GM19099 (cell line): ENCODE results near the gene GPRC5C.

Source experiments
- POLR2A ChIP-seq: IDR thresholded peaks from 3 replicates; pipeline ENCODE4 v1.6.1; 2011; ENCODE audit warnings: low read depth; ENCODE audit not compliant: insufficient read length; ENCODE audit errors: extremely low read depth

Gene GPRC5C

DNA sequence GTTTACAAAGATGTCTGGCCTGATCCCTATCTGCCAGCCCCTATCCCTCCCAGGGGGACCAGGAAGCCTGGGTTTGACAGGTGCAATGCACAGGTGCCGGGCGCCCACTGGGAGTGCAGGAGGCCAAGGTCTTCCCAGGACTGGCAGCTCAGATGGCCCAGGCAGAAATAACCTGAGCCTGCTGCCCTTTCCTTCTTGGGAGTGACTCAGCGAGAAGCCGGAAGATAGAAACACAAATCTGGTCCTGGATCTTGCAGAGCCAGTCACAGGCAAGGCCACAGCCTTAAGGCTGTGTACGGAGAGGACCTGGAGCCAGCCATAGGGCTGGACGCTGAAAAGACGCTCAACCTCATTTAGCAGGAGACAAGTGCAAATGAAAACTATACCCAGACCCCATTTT is 36.9 kb upstream of the GPRC5C start:
- no peak for TF ChIP-seq POLR2A

DNA sequence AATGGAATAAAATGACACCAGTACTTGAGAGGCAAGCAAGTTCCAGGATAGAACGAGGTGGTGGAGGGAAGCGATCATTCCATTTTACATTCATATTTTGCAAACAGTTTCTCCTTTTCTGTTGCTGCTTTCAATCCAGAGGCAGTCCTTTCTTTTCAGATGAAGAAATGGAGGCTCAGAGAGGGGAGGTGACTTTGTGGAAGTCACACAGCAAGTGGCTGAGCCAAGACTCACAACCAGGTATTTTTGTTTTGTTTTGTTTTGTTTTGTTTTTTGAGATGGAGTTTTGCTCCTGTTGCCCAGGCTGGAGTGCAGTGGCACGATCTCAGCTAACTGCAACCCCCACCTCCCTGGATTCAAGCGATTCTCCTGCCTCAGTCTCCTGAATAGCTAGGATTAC is 35.3 kb upstream of the GPRC5C start:
- TF ChIP-seq POLR2A = no peak

DNA sequence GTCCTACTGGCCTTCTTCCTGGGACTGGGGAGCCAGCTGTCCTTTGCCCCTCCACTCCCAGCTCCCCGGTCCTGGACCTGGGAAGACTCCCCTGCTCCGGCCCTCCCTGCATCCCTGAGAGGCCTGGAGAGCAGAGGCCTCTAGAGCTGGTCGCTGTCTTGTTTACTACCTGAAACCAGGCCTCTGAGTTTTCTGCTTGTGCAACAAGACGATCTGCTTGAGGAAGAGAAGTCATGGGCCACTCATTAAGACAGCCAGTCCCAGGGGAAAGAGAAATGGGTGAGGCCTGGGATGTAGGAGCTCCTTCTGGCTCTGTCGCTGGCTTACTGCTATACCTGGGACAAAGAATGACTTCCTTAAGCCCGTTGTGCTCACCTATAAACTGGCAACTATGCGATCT is 29.8 kb upstream of the GPRC5C start:
- no peak for TF ChIP-seq POLR2A

DNA sequence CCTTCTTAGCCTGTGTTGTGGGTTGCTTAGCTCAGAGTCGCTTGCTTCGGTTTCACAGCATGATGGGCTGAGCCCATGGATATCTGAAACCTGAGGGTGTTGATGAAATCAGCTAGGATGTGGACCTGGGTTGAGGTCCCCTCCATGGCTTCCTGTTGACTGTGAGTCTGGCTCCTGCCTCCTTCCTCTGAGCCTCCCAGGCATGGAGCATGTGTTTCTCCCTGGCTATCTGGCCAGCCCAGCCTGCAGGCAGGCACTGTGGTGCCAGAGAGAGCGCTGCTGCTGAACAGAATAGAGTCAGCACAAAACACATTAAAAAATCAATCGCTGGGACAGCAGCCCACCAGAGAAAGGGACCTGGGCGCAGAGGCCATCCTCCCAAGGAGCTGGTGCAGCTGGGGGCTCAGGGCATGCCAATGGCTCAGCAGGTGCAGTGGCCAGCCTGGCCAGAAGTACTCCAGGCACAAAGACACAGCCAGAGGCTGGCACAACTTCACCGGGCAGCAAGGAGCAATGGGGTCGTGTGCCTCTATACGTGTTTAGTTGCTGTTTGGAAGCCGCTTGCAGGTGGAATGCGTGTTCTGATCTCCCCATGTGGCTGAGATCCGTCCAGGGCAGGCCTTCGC is 28.3 kb upstream of the GPRC5C start:
- TF ChIP-seq POLR2A = no peak

DNA sequence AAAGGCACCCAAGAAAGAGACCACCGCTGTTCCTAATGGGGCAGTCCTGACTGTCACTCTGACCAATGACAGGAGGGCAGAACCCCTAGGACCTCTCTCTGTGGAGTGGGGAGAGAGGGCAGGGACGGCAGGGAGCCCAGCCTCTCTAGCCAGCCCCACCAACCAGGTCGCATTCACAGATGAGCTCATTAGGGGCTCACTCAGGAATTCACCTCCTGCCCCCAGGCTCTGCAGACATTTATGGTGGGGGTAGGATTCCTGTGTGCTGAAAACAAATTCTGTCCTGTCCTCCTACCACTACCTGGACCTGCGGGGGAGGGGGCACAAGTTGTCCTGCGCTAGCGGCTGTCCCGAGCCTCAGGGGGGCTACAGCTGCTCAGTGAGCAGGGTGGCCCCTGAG is 27.7 kb upstream of the GPRC5C start:
- TF ChIP-seq POLR2A = no peak

DNA sequence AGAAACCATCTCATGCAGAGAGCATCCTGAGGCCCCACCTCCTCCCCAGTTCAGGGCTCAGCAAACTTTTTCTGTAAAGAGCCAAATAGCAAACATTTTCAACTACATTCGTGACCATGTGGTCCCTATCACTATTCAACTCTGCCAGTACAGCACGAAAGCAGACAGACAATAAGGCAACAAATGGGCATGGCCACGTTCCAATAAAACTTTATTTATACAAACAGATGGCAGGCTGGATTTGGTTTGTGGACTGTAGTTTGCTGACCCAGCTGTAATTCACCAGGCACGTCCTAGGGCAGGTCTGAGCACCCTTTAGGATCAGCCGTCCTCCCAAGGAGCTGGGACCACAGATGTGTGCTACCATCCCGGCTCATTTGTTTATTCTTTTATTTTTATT is 27.1 kb upstream of the GPRC5C start:
- no peak for TF ChIP-seq POLR2A

DNA sequence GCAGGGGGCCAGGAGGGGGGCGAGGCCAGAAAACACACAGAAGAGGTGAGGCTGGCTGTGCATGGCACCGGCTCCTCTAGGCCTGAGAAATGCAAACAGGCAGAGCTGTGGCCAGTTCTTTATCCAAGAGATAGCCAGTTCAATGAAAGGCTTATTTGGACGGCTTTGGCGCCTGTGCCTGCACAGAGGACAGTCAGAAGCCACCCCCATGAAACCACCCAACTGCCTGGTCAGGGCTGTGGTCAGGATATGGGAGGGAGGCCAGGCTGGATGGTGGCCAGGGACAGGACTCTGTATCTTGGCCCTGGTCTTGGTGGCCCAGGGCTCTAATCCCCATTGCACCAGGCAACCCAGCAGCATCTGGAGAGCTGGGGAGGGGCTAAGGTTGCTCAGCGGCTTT is 24.5 kb upstream of the GPRC5C start:
- TF ChIP-seq POLR2A = no peak

DNA sequence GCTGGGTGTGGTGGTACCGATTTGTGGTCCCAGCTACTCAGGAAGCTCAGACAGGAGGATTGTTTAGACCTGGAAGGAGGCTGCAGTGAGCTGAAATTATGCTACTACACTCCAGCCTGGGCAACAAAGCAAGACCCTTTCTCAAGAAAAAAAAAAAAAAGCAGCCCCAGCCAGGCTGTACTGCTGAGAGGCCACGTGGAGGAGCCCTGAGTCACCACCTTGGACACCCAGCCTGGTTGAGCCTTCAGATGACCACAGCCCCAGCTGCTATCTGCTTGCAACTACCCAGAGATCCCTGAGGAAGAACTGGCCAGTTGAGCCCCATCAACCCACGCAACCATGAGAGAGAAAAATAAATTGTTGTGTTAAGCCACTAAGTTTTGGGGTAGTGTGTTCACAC is 23.6 kb upstream of the GPRC5C start:
- no peak for TF ChIP-seq POLR2A

DNA sequence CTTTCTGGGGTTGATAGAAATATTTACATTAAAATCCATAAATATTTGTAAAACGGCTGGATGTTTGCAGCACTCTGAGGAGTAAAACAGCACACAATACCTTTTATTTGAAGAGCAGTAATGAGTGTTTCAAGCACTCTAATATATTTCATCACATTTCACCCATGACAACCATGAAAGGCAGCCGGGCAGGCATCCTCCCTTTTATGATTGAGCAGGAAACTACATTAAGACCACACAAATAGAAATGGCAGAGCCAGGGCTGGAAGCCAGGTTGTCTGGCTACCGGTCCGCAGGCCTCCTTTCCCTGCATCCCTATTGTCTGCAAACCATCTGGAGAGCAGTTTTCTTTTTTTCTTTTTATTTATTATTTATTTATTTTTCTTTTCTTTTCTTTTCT is 23.1 kb upstream of the GPRC5C start:
- no peak for TF ChIP-seq POLR2A

DNA sequence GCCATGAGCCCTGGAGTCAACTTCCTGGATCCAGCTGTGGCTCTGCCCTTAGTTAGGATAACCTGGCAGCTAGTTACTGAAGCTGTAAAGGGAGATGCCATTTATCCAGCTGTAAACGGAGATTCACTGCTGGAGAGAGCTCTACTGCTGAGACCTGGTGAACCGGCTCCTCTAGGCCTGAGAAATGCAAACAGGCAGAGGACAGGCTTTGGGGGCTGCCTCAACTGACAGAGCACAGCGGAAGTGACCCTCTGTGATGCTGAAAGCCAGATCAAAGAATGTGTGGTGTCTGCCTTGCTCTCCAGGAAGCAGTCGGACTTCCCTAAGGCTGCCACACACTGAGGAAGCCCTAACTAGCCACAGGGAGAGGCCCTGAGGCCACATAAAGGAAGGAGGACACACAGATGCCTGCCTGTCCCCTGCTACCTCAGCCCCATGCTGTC is 21.9 kb upstream of the GPRC5C start:
- TF ChIP-seq POLR2A = no peak

DNA sequence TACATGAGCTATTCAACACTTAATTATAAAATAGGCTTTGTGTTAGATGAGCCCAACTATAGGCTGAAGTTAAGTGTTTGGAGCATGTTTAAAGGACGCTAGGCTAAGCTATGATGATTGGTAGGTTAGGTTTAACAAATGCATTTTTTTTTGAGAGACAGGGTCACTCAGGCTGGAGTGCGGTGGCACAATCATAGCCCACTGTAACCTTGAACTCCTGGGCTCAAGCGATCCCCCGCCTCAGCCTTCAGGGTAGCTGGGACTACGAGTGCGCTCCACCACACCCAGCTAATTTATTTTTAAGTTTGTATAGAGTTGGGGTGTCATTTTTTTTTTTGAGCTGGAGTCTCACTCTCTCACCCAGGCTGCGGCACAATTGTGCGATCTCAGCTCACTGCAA is 19.3 kb upstream of the GPRC5C start:
- TF ChIP-seq POLR2A = no peak

DNA sequence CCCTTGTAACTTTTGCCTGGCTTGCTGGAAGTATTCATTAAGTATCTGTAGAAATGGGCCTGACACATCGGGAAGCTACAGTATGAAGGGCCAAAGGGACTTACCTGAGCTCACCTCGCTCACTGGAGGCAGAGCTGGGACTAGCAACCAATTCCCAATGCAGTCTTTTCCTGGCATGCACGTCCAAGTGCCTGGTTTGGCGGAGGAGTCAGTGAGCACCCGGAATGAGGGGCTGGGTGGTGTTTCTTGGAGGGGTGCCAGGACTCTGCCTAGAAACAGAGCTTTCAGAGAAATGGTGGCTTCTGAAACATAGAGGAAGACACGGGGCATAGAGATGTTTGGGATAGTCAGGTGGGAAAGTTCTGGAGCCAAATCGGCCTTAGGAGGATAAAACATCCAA is 18.4 kb upstream of the GPRC5C start:
- TF ChIP-seq POLR2A = no peak

DNA sequence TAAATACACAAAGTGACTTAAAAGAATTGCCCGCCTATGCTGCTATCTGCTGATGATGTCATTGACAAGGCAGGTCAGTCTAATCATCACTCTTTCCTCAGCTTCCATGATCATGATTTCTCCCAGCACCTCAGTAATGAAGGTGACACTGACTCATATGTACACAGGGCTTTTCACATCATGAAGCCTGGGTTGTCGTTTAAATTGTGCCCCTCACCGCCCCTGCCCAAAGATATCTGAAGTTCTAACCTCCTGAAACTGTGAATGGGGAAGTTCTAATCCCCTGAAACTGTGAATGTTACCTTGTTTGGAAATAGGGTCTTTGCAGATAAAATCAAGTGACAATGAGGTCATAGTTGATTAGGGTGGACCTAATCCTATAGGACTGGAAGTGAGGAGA is 17.4 kb upstream of the GPRC5C start:
- no peak for TF ChIP-seq POLR2A

DNA sequence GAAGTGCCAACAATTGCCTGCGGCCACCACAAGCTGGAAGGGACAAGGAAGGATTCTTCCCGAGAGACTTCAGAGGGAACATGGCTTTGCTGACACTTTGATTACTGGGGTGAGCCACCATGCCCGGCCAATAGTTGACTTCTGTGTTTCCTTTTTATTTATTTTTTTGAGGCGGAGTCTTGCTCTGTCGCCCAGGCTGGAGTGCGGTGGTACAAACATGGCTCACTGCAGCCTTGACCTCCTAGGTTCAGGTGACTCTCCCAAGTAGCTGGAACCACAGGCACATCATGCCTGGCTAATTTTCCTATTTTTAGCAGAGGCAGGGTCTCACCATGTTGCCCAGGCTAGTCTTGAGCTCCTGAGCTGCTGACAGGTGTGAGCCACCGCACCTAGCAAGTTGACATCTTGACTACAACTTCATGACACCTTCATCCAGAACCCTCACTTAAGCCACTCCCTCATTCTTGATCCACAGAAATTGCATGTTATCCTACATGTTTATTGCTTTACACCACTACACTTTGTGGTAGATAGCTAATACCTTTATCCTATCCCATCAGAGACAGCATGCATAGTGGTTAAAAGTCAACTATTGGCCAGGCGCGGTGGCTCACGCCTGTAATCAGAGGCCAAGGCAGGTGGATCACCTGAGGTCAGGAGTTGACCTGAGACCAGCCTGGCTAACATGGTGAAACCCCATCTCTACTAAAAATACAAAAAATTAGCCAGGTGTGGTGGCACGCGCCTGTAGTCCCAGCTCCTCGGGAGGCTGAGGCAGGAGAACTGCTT is 16.1 kb upstream of the GPRC5C start:
- TF ChIP-seq POLR2A = no peak

DNA sequence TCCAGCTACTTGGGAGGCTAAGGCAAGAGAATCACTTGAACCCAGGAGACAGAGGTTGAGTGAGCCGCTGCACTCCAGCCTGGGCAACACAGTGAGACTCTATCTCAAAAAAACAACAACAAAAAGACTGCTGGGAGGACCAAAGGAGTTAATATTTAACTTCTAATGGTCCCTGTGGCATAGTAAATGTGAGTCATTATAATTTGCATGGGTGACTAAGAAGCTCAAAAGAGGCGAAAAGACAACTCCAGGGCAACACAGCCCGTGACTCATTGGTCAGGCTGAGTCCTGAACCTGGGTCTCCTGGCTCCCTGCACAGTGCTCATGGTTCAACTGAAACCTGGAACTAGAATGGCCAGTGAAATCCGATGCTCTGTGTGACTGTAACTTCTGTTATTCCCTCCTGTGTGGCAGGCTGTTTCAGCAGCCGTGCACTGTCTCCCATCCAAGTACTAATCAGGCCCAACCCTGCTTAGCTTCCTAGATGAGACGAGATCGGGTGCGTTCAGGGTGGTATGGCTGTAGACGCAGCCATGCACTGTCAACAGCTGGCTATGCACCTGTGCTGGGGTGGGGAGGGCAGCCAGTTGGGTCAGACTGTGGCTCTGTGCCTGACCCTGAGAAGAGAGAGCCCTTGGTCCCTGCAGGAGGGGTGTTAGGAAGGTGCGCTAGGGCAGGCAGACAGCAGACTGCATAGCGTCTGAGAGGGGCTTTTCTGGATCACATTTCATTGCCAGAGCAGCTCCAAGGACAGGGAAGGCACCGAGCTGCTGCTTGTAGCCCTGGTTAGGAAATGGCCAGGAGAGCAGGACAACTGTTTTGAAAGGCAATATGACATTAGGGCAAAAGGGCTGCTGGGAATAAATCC is 14.5 kb upstream of the GPRC5C start:
- TF ChIP-seq POLR2A = no peak
